GM21390 (cell line): ENCODE data around the gene M6PR.
A peak's percentile ranks its signal among the peaks of the same experiment; 100 is the strongest.
"Not testable (repeated sequence)": the region's sequence is repeated elsewhere in the genome, so short reads cannot be mapped to it uniquely, and the experiment has no call there.

ENCODE experiments used
- ATAC-seq: cut with Tn5 transposase; IDR thresholded peaks from one replicate; pipeline ENCODE4 v1.9.1; 2021; ENCODE audit not compliant: unreplicated experiment

The M6PR gene

GRCh38 chr12:8951744-8952143 is 2.3 kb upstream of the M6PR start:
- ATAC-seq = no peak

GRCh38 chr12:8950702-8951478 is 1.4 kb upstream of the M6PR start:
- no peak for ATAC-seq

- no peak for ATAC-seq
Measured at GRCh38 chr12:8950221-8950527, 729 bp upstream of the M6PR start.

GRCh38 chr12:8948701-8949341 is 624 bp downstream of the M6PR start:
- no peak for ATAC-seq

GRCh38 chr12:8947737-8948136 is 1.7 kb downstream of the M6PR start:
- no peak for ATAC-seq

GRCh38 chr12:8946733-8947132 is 2.7 kb downstream of the M6PR start:
- no peak for ATAC-seq

GRCh38 chr12:8943565-8944186 is 5.8 kb downstream of the M6PR start:
- ATAC-seq = no peak

- no peak for ATAC-seq
Measured at GRCh38 chr12:8941691-8942478, 7.6 kb downstream of the M6PR start.

- ATAC-seq = not testable (repeated sequence)
Measured at GRCh38 chr12:8937842-8938442, 11.5 kb downstream of the M6PR start.

- no peak for ATAC-seq
Measured at GRCh38 chr12:8936735-8937134, 12.7 kb downstream of the M6PR start.

GRCh38 chr12:8934080-8934479 is 15.4 kb downstream of the M6PR start:
- not testable (repeated sequence) for ATAC-seq

GRCh38 chr12:8932464-8932863 is 17.0 kb downstream of the M6PR start:
- ATAC-seq = not testable (repeated sequence)

- ATAC-seq = not testable (repeated sequence)
Measured at GRCh38 chr12:8930655-8931323, 18.7 kb downstream of the M6PR start.

- no peak for ATAC-seq
Measured at GRCh38 chr12:8922544-8922943, 26.9 kb downstream of the M6PR start.

GRCh38 chr12:8919643-8920042 is 29.8 kb downstream of the M6PR start:
- ATAC-seq = not testable (repeated sequence)

GRCh38 chr12:8917751-8918150 is 31.7 kb downstream of the M6PR start:
- no peak for ATAC-seq

GRCh38 chr12:8917031-8917430 is 32.4 kb downstream of the M6PR start:
- ATAC-seq = no peak

GRCh38 chr12:8916154-8916553 is 33.3 kb downstream of the M6PR start:
- ATAC-seq = no peak

GRCh38 chr12:8914716-8915526 is 34.5 kb downstream of the M6PR start:
- peak; percentile 77 for ATAC-seq
